HG03095 (cell line): ENCODE results near the gene SULT1C3.
"Not testable (repeated sequence)": the region's sequence is repeated elsewhere in the genome, so short reads cannot be mapped to it uniquely, and the experiment has no call there.

ENCODE experiments used
- ATAC-seq: cut with Tn5 transposase; IDR thresholded peaks from one replicate; pipeline ENCODE4 v1.9.1; 2021; ENCODE audit warnings: moderate library complexity; ENCODE audit not compliant: unreplicated experiment

SULT1C3 gene

DNA sequence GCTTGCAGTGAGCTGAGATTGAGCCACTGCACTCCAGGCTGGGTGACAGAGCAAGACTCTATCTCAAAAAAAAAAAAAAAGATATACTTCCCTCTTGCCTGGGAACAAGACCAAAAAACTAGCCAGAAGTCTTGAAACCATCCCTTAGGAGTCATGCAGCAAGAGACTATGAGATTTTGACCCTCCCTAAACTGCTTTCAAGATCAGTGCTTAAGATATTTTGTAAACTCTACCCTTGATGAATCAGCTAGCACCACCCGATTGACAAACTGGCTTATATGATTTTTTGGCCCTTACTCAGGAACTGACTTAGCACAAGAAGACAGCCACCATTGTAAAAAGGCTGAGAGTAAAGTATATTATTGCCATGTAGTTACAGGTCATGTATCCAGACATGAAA is 3.8 kb downstream of the SULT1C3 start:
- ATAC-seq: no peak

DNA sequence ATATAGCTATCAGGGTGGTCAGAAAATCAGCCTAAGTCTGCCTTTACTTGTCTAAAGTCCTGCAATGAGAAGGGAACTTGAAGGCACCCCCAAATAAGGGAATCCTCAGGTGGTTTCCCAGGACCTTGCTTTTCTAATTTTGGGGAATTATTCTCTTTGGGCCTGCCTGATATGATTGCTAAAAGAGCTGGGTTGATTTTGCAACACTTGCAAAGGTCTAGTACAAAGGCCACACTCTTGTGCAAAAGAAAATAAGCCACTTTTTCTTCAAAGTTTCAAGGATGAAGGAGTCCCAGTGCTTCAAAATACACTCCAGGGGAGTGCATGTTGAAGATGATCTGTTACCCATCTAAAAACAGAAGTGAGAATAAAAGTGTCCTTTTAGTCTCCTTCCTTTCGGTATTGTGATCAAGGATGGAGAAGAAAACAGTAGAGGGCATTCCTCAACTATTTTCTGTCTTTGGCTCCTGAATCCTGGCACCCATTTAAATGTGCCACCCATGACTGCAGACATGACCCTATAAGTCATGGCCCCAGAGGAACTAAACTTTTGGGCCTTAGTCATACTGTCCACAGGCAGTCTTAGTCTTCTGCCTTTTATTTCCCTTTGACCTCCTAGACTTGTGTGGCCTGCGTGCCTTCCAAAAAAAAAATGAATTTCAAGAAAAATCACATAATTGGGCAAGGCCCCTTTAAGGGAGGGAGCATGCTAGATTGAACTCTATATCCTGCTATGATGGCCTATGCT is 5.1 kb downstream of the SULT1C3 start:
- ATAC-seq: no peak

DNA sequence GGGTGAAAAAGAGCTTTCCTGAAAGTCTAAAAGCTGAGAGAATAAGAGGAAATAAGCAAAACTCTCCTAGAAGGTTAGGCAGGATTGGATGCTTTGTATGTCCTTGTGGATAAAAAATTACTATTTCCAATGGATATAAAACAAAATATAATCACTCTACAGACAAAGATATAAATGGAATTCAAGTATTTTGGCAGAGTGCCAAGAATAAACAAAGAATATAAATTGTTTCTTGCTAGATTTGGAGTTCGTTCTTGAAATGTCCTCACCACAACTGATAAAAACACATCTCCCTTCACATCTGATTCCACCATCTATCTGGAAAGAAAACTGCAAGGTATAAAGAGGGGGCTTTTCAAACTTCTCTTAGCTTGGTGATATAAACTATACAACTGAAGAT is 13.3 kb downstream of the SULT1C3 start:
- ATAC-seq: no peak

DNA sequence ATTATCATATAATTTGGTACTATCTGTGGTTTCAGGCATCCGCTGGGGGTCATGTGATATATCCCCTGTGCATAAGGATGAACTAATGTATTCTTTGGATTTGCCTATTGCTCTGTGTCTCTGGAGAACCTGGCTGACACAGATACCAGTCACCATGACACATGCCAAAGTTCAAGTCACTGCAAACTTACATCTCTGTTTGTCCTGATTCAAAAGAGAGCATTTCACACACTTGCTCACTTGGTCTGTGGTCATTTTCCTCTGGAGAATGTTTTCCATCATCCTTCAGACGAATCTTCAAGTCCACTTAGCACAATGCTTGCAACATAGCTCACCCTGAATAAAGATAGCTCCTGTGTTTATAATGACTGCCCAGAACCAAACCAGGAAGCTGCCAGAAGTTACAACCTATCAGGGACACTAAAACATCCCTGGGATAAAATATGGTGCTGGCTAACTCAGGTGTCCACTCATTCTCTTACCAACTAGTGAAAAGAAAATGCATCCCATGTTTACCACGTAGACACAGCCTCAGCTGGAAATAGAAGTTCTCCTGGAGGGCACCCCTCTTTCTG is 18.1 kb downstream of the SULT1C3 start:
- ATAC-seq: no peak

DNA sequence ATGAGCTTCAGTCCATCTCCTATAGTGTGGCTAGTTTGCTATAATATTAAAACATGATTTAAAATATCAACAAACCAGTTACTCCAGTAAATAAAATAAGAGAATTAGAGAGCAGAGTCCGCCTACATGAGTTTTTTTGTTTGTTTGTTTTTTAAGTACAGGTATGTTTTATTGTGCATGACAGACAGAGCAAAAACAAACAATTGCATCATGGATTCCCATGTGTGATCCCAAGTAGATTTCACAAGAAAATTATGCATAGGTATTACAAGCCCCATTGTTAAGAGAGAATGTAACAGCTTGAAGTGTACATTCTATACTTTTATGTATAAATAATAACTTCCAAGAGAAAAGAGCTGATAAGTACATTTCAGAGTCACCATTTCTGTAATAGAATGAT is 21.0 kb downstream of the SULT1C3 start:
- ATAC-seq: no peak

DNA sequence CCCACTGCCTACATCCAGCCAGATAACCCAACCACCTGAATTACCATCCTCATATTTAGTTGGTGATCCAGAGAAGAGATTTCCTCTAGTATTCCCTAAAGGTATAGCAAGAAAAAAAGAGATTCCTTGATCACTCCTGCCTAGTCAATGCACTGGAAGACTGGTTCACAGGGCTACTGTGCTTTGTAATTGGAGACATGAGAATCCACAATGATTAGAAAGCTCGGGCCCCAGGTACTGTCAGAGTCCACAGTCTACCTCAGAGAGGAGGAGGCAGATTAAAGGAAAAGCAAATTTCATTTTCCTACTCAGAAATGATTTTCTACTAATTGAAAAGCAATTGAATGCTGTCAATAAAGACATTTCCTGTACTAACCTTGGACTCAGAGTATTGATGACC is 22.3 kb downstream of the SULT1C3 start:
- ATAC-seq: no peak

DNA sequence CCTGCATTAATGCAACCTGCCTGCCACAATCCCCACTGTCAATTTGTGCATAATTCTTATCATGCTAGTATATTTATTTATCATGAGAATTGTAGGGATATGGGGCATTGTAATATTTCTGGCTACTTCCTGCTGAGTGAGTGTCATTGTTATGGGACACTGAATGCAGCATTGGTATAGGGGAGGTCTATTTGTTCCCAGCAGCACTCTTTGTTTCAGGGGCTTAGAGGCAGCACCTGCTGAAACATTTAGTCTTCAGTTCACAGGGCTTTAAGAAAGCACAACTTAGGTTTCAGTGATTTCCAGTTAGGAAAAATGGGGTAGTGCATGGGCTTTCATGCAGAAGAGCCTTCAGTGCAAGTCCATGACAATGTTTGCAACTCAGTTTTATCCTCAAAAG is 23.6 kb downstream of the SULT1C3 start:
- no peak for ATAC-seq

DNA sequence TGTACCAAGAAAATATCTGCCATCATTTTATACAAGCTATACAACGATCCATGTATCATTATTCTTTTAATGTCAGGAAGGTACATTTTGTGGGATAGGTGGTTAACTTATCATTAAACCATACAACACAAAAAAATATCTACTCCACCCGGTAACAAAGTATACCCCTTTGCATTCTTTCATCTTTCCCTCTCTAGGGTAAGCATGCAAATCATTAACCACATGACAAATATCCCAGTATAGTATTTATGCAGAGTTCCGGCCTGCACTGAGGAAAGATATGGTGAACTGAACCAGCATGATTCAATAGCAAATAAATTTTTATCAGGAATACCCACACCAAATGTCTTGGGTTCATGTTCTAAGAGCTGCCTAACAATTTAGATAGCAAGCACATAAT is 26.4 kb downstream of the SULT1C3 start:
- no peak for ATAC-seq

DNA sequence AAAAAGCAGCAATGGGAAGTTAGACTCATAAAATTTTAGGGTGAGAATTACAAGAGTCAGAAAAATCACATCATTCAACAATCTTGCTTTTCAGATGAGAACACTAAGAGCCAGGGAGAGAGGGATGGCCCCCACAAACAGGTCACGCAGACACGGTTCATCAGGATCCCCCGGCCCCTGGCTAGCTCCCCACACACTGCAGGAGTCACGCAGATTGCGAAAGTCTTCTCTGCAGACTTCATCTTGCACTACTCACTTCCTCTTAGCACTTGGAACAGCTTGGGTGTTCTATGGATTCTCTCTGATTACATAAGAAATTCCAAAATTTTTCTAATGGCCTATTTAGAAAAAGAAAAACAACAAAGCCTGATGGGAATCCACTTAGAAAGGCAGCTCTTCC is 27.3 kb downstream of the SULT1C3 start:
- ATAC-seq: no peak

DNA sequence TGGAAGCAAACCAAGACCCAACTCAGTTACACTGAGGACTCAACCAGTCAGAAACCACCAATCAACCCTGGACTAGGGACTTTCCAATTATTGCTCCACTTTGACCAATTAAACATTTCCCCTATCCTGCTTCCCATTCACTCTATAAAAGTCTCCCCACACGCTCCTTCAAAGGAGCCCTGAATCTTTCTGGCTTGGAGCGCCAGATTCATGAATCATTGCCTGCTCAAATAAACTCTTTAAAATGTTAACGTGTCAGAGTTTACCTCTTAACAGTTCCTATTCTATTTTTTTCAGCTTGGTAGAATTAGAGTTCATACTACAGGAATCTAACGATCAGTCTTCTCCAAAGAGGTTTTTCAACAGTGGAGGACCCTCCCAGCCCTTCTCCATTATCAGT is 28.2 kb downstream of the SULT1C3 start:
- ATAC-seq: no peak

DNA sequence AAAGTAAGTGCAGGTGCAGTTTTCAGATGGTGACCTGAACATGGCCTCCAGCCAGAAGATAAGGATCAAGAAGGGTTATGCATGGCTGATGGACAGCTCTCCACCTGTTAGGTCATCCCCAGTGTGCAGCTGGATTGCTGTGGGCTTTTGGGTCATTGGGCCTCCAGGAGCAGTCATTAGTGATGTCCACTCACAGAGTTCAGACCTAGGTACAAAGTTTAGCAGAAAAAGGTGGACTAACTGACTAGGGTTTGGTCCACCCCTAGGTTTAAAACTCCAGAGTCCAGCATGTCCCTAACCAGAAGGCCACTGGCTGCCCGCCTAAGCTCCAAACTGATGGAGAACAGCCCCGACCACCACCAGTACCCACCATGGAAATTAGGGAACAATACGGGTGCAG is 30.6 kb downstream of the SULT1C3 start:
- ATAC-seq: no peak

DNA sequence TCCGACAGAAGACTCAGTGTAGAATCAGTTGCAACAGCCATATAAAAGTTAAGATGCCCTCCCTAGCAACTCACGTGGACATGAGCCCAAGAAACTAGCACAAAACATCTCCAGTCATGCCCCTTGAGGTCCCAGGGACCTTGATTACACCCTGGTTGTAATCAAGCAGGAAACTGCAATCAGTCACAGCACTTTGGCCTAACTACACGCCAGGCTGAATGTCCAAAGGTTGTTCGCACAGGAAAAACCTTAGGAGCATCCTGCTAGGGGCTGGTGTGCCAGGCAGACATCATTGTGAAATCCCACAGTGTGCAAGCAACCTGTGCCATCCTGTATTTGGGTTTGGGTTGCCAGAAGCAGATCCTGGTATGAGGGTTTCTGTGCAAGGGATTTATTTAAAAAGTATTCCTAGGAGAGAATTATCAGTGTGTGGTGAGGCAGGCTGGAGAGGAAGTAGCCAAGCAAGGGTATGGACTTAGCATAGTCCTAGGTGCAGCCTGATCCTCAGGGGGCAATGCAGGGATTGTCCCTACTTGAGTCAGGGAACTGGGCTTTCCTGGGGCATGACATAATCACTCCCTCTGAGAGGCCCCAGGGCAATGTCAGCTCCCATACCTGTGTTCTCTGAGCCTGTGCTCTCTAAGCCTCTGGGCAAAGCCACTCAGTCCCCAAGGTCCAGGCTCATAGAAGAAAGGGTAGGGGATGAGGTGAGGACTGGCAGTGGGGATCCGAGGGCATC is 31.2 kb downstream of the SULT1C3 start:
- ATAC-seq: no peak

DNA sequence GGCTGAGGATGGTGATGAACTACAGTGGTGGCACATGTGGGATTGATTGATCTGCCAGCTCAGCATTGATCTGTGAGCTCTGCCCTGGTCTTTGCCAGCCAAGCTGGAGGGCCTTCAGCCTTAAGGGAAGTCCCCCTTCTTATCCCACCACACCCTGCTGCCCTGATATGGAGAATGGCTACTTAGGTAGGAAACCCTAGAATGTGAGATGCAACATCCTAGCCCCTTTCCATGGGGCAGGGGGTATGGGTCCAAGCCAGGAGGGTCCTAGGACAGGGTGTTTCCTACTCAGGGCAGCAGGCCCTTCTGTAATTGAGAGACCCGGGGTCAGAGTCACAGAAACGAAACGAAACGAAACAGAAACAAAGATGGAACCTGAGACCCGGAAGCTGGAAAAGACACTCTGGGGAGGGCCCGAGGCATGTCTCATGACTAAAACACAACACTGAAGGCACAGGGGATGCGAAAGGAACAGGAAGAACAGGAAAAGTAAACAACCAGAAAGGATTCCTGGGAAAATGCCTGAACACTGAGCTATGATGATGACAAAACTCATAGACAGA is 32.0 kb downstream of the SULT1C3 start:
- no peak for ATAC-seq

DNA sequence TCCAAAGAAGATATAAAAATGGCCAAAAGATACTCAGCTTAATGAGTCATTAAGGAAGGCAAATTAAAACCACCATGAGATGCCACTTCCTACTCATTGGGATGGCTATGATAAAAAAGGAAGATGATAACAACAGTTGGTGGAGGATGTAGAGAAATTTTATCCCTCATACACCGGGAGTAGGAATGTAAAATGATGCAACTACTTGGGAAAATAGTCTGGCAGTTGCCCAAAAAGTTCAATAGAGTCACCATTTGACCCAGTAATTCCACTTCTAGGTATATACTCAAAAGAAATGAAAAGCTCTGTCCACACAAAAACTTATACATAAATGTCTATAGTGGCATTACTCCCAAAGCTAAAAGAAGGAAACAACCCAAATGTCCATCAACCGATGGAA is 38.9 kb downstream of the SULT1C3 start:
- ATAC-seq: no peak

DNA sequence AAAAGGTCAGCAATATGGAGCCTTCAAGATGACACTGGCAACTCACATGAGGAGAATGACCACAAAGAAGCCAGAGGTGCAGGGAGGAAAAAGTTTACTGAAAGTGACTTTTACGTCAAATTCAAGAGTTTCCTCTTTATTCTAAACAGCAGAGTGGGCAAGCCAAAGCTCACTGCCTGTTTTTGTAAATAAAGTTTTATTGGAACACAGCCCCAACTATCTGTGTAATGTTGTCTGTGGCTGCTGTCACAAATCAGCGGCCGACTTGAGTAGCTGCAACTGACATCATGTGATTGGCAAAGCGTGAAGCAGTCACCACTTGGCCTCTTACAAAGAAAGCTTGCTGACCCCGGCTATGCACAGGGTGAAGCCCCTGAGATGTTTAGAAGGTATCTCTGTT is 39.7 kb downstream of the SULT1C3 start:
- no peak for ATAC-seq

DNA sequence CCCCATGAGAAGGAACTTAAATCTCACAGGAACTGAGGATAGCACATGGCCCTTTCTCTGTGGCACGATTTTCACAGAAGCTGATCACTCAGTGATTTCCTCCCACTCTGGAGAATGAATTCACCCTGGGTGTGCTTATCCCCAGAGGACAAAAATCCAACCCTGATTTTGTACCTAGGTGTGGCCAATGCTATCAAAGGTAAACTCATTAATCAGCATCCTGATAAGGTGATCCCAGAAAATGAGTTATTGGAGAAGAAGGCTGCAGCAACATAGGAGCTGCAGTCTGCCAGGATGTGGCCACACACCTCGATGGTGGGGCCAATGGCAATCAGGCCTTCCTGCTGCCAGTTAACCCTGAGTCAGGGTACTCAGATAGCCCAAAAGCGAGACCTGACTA is 40.7 kb downstream of the SULT1C3 start:
- ATAC-seq: no peak

DNA sequence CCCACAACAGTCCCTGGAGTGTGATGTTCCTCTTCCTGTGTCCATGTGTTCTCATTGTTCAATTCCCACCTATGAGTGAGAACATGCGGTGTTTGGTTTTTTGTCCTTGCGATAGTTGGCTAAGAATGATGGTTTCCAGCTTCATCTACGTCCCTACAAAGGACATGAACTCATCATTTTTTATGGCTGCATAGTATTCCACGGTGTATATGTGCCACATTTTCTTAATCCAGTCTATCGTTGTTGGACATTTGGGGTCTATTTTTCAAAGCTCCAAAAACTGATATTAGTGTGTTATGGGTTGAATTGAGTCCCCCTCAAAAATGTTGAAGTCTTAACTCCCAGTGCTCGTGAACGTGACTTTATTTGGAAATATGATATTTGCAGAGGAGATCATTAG is 44.8 kb downstream of the SULT1C3 start:
- not testable (repeated sequence) for ATAC-seq

DNA sequence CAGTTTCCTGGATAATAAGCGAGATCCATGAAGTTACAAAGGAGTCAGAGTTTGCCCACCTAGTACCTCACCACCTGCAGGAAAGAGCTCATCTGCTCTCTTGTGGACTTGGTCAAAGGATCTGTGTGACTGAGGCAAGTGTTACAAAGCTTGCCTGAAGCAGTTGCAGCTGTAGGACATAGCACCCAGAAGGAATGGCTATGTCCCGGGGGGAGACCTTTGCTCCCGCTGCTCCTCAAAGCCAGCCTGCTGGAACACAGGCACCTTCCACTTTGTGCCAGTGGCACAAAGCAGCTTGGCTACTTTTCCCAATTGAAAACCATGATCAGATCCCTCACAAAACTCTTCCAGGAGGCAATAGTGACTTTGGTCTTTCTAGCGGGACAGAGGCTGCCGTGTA is 45.8 kb downstream of the SULT1C3 start:
- no peak for ATAC-seq

DNA sequence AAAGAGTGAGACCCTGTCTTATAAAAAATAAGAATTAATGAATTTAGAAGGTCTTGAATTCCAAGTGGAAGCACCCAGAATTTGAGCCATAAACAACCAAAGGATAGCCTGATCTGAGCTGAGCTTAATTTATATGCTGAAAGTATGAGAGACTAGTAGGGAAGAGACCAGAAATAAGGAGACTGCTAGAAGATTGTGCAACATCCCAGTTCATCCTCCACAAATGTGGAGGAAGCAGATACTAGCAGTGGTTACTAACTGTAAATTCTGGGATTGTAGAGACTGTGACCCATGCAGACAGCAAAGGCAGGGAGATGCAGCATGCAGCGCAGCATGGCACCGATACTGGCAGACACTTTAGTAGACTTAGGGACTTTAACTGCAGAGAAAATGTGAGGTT is 47.4 kb downstream of the SULT1C3 start:
- no peak for ATAC-seq

DNA sequence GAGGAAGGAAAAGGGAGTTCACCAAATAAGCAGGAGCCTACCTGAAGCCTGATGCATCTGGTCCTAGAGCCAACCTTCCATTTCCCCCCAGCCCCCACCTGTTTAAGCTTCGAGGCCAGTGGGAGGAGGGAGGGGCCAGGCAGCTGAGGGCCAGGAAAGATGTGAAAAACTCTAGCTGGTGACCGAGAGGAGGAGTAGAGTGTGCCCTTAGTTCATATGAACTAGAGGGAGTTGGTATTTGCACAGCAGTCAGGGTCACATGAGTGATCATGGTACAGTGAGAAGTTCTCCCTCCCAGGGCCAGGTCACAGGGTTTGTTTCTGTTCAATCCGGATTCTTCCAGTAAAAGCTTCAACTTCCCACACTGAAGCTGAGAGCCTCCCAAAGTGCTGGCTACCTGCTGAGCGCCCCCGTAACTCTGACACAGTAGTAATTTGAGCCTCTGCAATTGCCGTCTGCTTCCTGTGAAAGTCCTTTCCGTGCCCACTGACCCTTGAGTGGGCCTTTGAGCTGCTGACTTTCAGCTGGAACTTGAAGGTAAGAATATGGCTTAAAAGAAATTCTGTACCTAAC is 48.9 kb downstream of the SULT1C3 start, which contains the start of gene SULT1C2:
Gene SULT1C2 (plus strand): TSS at position 362 of the 573 bp plus-strand sequence. CDS start 4,773 bp downstream, outside the sequence.
- no peak for ATAC-seq

DNA sequence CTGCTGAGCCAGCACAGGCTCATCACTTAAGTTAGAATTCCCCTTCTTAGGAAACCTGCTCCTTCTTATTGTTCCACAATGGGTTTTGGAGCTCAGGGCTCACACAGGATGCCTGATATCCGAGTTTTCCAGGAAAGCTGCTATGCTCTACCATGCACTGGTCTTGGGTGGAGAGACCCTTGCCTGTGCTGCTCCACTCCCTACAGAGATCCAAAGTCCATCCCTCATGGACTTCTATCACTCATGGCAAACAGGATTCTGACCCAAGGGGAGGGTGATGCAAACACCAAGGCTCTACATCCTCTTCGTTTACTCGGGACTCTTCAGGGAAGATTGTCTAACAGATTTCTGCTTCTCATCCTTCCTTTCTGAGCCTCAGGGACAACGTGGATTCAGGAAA is 54.1 kb downstream of the SULT1C3 start:
- no peak for ATAC-seq
